GM12872 (cell line): ENCODE results near the gene CARMIL1.
A peak's percentile ranks its signal among the peaks of the same experiment; 100 is the strongest.

Source experiments
- TF ChIP-seq, protein P1 (sequence below): IDR thresholded peaks from 3 replicates; pipeline ENCODE4 v1.5.1; 2011; ENCODE audit warnings: low read depth, mild to moderate bottlenecking, low read length, moderate library complexity; ENCODE audit not compliant: insufficient read depth

CARMIL1 gene

GRCh38 chr6:25468881-25469280 lies 189.7 kb downstream of the CARMIL1 start:
- TF ChIP-seq, protein P1, sequence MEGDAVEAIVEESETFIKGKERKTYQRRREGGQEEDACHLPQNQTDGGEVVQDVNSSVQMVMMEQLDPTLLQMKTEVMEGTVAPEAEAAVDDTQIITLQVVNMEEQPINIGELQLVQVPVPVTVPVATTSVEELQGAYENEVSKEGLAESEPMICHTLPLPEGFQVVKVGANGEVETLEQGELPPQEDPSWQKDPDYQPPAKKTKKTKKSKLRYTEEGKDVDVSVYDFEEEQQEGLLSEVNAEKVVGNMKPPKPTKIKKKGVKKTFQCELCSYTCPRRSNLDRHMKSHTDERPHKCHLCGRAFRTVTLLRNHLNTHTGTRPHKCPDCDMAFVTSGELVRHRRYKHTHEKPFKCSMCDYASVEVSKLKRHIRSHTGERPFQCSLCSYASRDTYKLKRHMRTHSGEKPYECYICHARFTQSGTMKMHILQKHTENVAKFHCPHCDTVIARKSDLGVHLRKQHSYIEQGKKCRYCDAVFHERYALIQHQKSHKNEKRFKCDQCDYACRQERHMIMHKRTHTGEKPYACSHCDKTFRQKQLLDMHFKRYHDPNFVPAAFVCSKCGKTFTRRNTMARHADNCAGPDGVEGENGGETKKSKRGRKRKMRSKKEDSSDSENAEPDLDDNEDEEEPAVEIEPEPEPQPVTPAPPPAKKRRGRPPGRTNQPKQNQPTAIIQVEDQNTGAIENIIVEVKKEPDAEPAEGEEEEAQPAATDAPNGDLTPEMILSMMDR: no peak

GRCh38 chr6:25469797-25470388 lies 190.7 kb downstream of the CARMIL1 start:
- TF ChIP-seq, protein P1: no peak

DNA sequence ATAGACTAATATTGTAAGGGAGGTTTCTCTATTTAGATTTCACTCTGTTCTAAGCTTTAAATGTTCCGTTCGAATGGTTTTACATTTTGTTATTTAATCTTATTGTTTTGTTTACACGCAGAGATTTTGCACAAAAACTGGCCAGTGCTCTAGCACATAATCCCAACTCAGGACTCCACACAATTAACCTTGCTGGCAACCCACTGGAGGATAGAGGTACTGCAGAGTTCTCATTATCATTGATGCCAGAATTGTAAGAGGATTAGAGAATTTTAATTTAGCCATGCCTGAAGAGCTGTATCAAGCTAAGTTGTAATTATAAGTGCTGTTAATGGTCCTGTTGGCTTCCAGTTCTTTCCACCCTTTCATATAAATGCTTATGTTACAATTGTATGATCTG lies 193.1 kb downstream of the CARMIL1 start:
- TF ChIP-seq, protein P1: peak; percentile 41; the same call in 2 of the 3 replicates

DNA sequence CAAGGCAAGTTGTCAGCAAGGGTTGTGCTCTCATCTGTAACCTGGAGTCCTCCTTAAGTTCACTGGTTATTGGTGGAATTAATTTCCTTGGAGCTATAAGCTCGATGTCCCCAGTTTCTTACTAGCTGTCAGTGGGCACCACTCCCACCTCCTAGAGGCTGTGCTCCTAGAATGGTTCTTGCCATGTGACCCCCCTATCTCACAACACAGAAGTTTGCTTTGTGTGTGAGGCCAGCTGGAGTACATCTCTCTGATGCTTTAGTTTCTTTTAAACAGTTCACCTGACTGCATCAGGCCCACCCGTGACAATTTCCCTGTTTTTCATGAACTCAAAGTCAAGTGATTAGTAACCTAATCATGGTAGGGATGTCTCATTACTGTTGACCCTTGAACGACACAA lies 193.7 kb downstream of the CARMIL1 start:
- TF ChIP-seq, protein P1: no peak

- TF ChIP-seq, protein P1: no peak
These were observed 194.3 kb downstream of the CARMIL1 start for GRCh38 chr6:25473447-25473846.

GRCh38 chr6:25476126-25476525 lies 197.0 kb downstream of the CARMIL1 start:
- TF ChIP-seq, protein P1: no peak

- TF ChIP-seq, protein P1: no peak
These were observed 197.9 kb downstream of the CARMIL1 start for GRCh38 chr6:25477006-25477590.

DNA sequence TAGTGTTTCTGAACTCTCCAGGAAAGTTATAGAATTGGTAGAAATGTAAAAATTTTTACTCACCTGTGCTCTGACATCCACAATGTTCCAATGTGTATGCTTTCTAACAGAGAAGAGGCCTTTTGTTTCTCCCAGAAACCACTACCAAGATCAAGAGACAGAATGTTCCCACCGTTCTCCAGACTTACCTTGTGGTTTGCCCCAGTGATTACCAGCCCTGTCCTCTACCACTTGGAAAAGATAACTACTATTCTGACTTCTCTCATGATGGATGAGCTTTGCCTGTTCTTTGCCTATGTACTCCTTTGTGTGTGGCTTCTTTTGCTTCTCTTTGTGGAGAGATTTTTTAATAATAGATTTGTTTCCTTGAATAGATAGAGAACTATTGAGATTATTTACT lies 199.8 kb downstream of the CARMIL1 start:
- TF ChIP-seq, protein P1: no peak
